MM.1S (cell line): ENCODE data around the gene C12orf42.

Experiments
- DNase-seq: peaks from one replicate; pipeline ENCODE4 v3.0.0-alpha.2; 2015
- H2AFZ ChIP-seq: fragments of 300-600 bp; sonication (generic); 2 replicates; pipeline ENCODE4 v1.6.0; 2016; ENCODE audit warnings: antibody characterized with exemption, low read length
- H3F3A ChIP-seq: fragments of 300-600 bp; sonication (generic); 2 replicates; pipeline ENCODE4 v1.6.1; 2016; ENCODE audit warnings: mild to moderate bottlenecking, antibody characterized with exemption, low read length, moderate library complexity, mixed read lengths; ENCODE audit not compliant: insufficient read depth
- H3K27ac ChIP-seq: fragments of 300-600 bp; sonication (generic); 2 replicates; pipeline ENCODE4 v1.5.1; 2016; ENCODE audit warnings: mild to moderate bottlenecking, low read length
- H3K27me3 ChIP-seq: fragments of 300-600 bp; sonication (generic); replicated peaks from 2 replicates; pipeline ENCODE4 v1.6.0; 2016; ENCODE audit warnings: low read length; ENCODE audit not compliant: insufficient read depth
- H3K36me3 ChIP-seq: fragments of 300-600 bp; sonication (generic); replicated peaks from 2 replicates; pipeline ENCODE4 v1.6.1; 2016; ENCODE audit warnings: mild to moderate bottlenecking, low read length, mixed read lengths; ENCODE audit not compliant: insufficient read depth
- H3K4me1 ChIP-seq: fragments of 300-600 bp; sonication (generic); 2 replicates; pipeline ENCODE4 v1.6.1; 2016; ENCODE audit warnings: low read length, mixed read lengths
- H3K4me2 ChIP-seq: fragments of 300-600 bp; sonication (generic); 2 replicates; pipeline ENCODE4 v1.6.0; 2016; ENCODE audit warnings: low read depth, low read length
- H3K4me3 ChIP-seq: fragments of 300-600 bp; sonication (generic); 2 replicates; pipeline ENCODE4 v1.5.1; 2016; ENCODE audit warnings: low read length, mixed read lengths
- H3K79me2 ChIP-seq: fragments of 300-600 bp; sonication (generic); 2 replicates; pipeline ENCODE4 v1.6.1; 2016; ENCODE audit warnings: mixed run types, low read length, mixed read lengths
- H3K9ac ChIP-seq: fragments of 300-600 bp; sonication (generic); 2 replicates; pipeline ENCODE4 v1.6.1; 2016; ENCODE audit warnings: low read length, mixed read lengths
- H3K9me2 ChIP-seq: fragments of 300-600 bp; sonication (generic); replicated peaks from 2 replicates; pipeline ENCODE4 v1.6.1; 2016; ENCODE audit warnings: mild to moderate bottlenecking, low read length, mixed read lengths; ENCODE audit not compliant: insufficient read depth
- H3K9me3 ChIP-seq: fragments of 300-600 bp; sonication (generic); replicated peaks from 2 replicates; pipeline ENCODE4 v1.6.1; 2016; ENCODE audit warnings: mild to moderate bottlenecking, low read length, mixed read lengths; ENCODE audit not compliant: insufficient read depth
- H4K20me1 ChIP-seq: fragments of 300-600 bp; sonication (generic); 2 replicates; pipeline ENCODE4 v1.6.1; 2016; ENCODE audit warnings: mild to moderate bottlenecking, low read length, moderate library complexity, mixed read lengths; ENCODE audit not compliant: insufficient read depth
- CTCF ChIP-seq: fragments of 300-600 bp; sonication (generic); IDR thresholded peaks from 2 replicates; pipeline ENCODE4 v1.5.1; 2016; ENCODE audit warnings: antibody characterized with exemption, low read length, mixed read lengths
- EZH2 ChIP-seq: fragments of 300-600 bp; sonication (generic); optimal IDR thresholded peaks from 2 replicates; pipeline ENCODE3; 2017; ENCODE audit warnings: low read depth, mild to moderate bottlenecking, antibody characterized with exemption, low read length, mixed read lengths
- EZH2phosphoT487 ChIP-seq: fragments of 300-600 bp; sonication (generic); IDR thresholded peaks from 2 replicates; pipeline ENCODE4 v1.6.1; 2018; ENCODE audit warnings: antibody characterized with exemption, low read length

C12orf42 gene

GRCh38 chr12:103331643-103332042, 164.1 kb downstream of the C12orf42 start:
- Histone ChIP-seq H3K9me3 (no peaks in the 10 kb centered on the region), H2AFZ (no peak overlapping the region), H3K9me2 (no peaks in the 10 kb centered on the region), H3K4me3 (no peak overlapping the region), H3K79me2 (no peaks in the 10 kb centered on the region), H3K36me3 (no peaks in the 10 kb centered on the region), H3K4me1 (no peaks in the 10 kb centered on the region), H4K20me1 (no peaks in the 10 kb centered on the region), H3K9ac (no peak overlapping the region), H3K27ac (no peak overlapping the region), H3K27me3 (no peaks in the 10 kb centered on the region), H3F3A (no peaks in the 10 kb centered on the region), H3K4me2 (no peak overlapping the region)
- no peak for DNase-seq
- TF ChIP-seq EZH2phosphoT487 (no peak), EZH2 (no peak), CTCF (no peak)

- Histone ChIP-seq H2AFZ (no peak overlapping the region), H4K20me1 (no peaks in the 10 kb centered on the region), H3K4me1 (no peaks in the 10 kb centered on the region), H3K9me2 (no peaks in the 10 kb centered on the region), H3K27me3 (no peaks in the 10 kb centered on the region), H3K4me2 (no peak overlapping the region), H3K79me2 (no peaks in the 10 kb centered on the region), H3K9me3 (no peaks in the 10 kb centered on the region), H3F3A (no peaks in the 10 kb centered on the region), H3K36me3 (no peaks in the 10 kb centered on the region), H3K9ac (no peak overlapping the region), H3K4me3 (no peak overlapping the region), H3K27ac (no peak overlapping the region)
- DNase-seq: no peak
- TF ChIP-seq CTCF (no peak), EZH2phosphoT487 (no peak), EZH2 (no peak)
These were observed 165.1 kb downstream of the C12orf42 start for GRCh38 chr12:103330672-103331071.

- H3K27ac ChIP-seq: no peak overlapping the region
- H3K9me3 ChIP-seq: no peaks in the 10 kb centered on the region
- H3K79me2 ChIP-seq: no peaks in the 10 kb centered on the region
- no peak overlapping the region for H3K4me2 ChIP-seq
- no peak for DNase-seq
- no peak overlapping the region for H2AFZ ChIP-seq
- H3K4me1 ChIP-seq: no peaks in the 10 kb centered on the region
- no peaks in the 10 kb centered on the region for H4K20me1 ChIP-seq
- no peak overlapping the region for H3K4me3 ChIP-seq
- no peaks in the 10 kb centered on the region for H3K36me3 ChIP-seq
- no peaks in the 10 kb centered on the region for H3K27me3 ChIP-seq
- no peaks in the 10 kb centered on the region for H3F3A ChIP-seq
- no peak for TF ChIP-seq EZH2phosphoT487
- no peak for TF ChIP-seq CTCF
- TF ChIP-seq EZH2: no peak
- no peak overlapping the region for H3K9ac ChIP-seq
- no peaks in the 10 kb centered on the region for H3K9me2 ChIP-seq
These were observed 168.1 kb downstream of the C12orf42 start for GRCh38 chr12:103327676-103328075.
